SK-N-SH (cell line): ENCODE results near the gene CA6. TPM values are rescaled to one million over a fixed set of nuclear protein-coding genes. Genes with fewer than 3 reads are reported as not detected.

Experiments
- CTCF ChIA-PET: fragments of 300-600, 350-600 bp; formaldehyde crosslinking; extraction: SDS; loops from one replicate; lab custom pipeline; 2021; lab: Yijun Ruan, JAX
- POLR2A ChIA-PET: fragments of 350-600 bp; sonication (Branson Sonifier 250); formaldehyde crosslinking; extraction: SDS; loops from one replicate; lab custom pipeline; 2020; ENCODE audit warnings: antibody characterized with exemption, inconsistent platforms; lab: Yijun Ruan, JAX
- DNase-seq: peaks from one replicate; pipeline ENCODE4 v3.0.0; 2012
- H2AFZ ChIP-seq: fragments of 200-600 bp; sonication (generic); 2 replicates; pipeline ENCODE4 v1.8.1; 2016; ENCODE audit warnings: antibody characterized with exemption, mild to moderate bottlenecking, low read depth
- H3F3A ChIP-seq: fragments of 200-600 bp; sonication (generic); replicated peaks from 2 replicates; pipeline ENCODE3; 2016; ENCODE audit warnings: antibody characterized with exemption, mild to moderate bottlenecking; ENCODE audit not compliant: insufficient read depth
- H3K27ac ChIP-seq, 2 experiments: fragments of 200-500 bp in 1 of 2; fragments of 200-600 bp in 1 of 2; sonication (Bioruptor generic) in 1 of 2; sonication (generic), shearing (Covaris generic) in 1 of 2; 2 replicates each; pipeline versions ENCODE4 v1.5.1 to v1.6.1; 2014 to 2016; ENCODE audit warnings: low read depth in 2 of 2, inconsistent platforms in 1 of 2, low read length in 1 of 2, mild to moderate bottlenecking in 1 of 2, mixed read lengths in 1 of 2
- H3K27me3 ChIP-seq: fragments of 200-600 bp; sonication (generic), shearing (Covaris generic); 2 replicates; pipeline ENCODE4 v1.6.1; 2016; ENCODE audit warnings: mixed run types; ENCODE audit not compliant: insufficient read depth
- H3K36me3 ChIP-seq, 2 experiments: fragments of 200-500 bp in 1 of 2; fragments of 200-600 bp in 1 of 2; sonication (Bioruptor generic) in 1 of 2; sonication (generic) in 1 of 2; replicated peaks in 1 of 2; 2 replicates each; pipeline versions ENCODE3 to v1.5.1; 2014 to 2016; ENCODE audit warnings: low read length in 1 of 2, mild to moderate bottlenecking in 1 of 2; ENCODE audit not compliant: insufficient read depth in 2 of 2, control insufficient read depth in 1 of 2
- H3K4me1 ChIP-seq, 2 experiments: fragments of 200-500 bp in 1 of 2; fragments of 200-600 bp in 1 of 2; sonication (Bioruptor generic) in 1 of 2; sonication (generic), shearing (Covaris generic) in 1 of 2; 2 replicates each; pipeline versions ENCODE4 v1.5.1 to v1.6.1; 2014 to 2016; ENCODE audit warnings: low read depth in 1 of 2, low read length in 1 of 2, mixed run types in 1 of 2; ENCODE audit not compliant: insufficient read depth in 2 of 2, control insufficient read depth in 1 of 2
- H3K4me2 ChIP-seq: fragments of 200-600 bp; sonication (generic), shearing (Covaris generic); 2 replicates; pipeline ENCODE4 v1.6.1; 2017; ENCODE audit warnings: mixed run types
- H3K4me3 ChIP-seq, 2 experiments: fragments of 200-500 bp in 1 of 2; fragments of 200-600 bp in 1 of 2; sonication (Bioruptor generic) in 1 of 2; sonication (generic), shearing (Covaris generic) in 1 of 2; 2 replicates each; pipeline versions ENCODE4 v1.5.1 to v1.8.1; 2014 to 2016; ENCODE audit warnings: low read depth in 2 of 2, inconsistent platforms in 1 of 2, low read length in 1 of 2, mild to moderate bottlenecking in 1 of 2, mixed read lengths in 1 of 2, moderate library complexity in 1 of 2
- H3K79me2 ChIP-seq: fragments of 200-600 bp; sonication (generic); 2 replicates; pipeline ENCODE4 v1.8.1; 2017; ENCODE audit warnings: mild to moderate bottlenecking; ENCODE audit not compliant: insufficient read depth
- H3K9ac ChIP-seq: fragments of 200-600 bp; sonication (generic); 2 replicates; pipeline ENCODE4 v1.6.1; 2017; ENCODE audit warnings: mixed run types
- H3K9me2 ChIP-seq: fragments of 200-600 bp; sonication (generic); 2 replicates; pipeline ENCODE4 v1.6.1; 2017; ENCODE audit warnings: mixed run types
- H3K9me3 ChIP-seq: fragments of 200-600 bp; sonication (generic); 2 replicates; pipeline ENCODE4 v1.6.1; 2017; ENCODE audit warnings: mixed run types, mild to moderate bottlenecking, moderate library complexity
- H4K20me1 ChIP-seq: fragments of 200-600 bp; sonication (generic); 2 replicates; pipeline ENCODE4 v1.6.1; 2017; ENCODE audit warnings: mild to moderate bottlenecking, mixed run types; ENCODE audit not compliant: insufficient read depth
- ELF1 ChIP-seq: IDR thresholded peaks from 2 replicates; pipeline ENCODE4 v1.4.0; 2012
- EP300 ChIP-seq, 2 experiments: IDR thresholded peaks; 2 replicates each; pipeline versions ENCODE4 v1.4.0 to v1.6.1; 2012; ENCODE audit warnings: borderline replicate concordance in 1 of 2, low read depth in 1 of 2, low read length in 1 of 2
- EZH2phosphoT487 ChIP-seq: fragments of 200-600 bp; sonication (generic); IDR thresholded peaks from 2 replicates; pipeline ENCODE4 v1.6.1; 2017; ENCODE audit warnings: low read depth, mixed run types, mild to moderate bottlenecking, antibody characterized with exemption, moderate library complexity, borderline replicate concordance
- FOXJ3 ChIP-seq: sonication (generic); formaldehyde crosslinking; IDR thresholded peaks from 2 replicates; pipeline ENCODE4 v1.5.1; 2020; ENCODE audit warnings: mild to moderate bottlenecking, missing genetic modification reagents
- JUND ChIP-seq: IDR thresholded peaks from 2 replicates; pipeline ENCODE4 v1.4.0; 2012
- MXI1 ChIP-seq: IDR thresholded peaks from 2 replicates; pipeline ENCODE4 v1.6.1; 2012; ENCODE audit warnings: mild to moderate bottlenecking, low read depth, low read length, improper control_type of control experiment
- NRF1 ChIP-seq: IDR thresholded peaks from 2 replicates; pipeline ENCODE4 v1.6.1; 2012; ENCODE audit warnings: low read depth, mild to moderate bottlenecking, low read length
- POLR2AphosphoS5 ChIP-seq: IDR thresholded peaks from 2 replicates; pipeline ENCODE4 v1.6.1; 2012; ENCODE audit warnings: low read depth, low read length
- RFX5 ChIP-seq: IDR thresholded peaks from 2 replicates; pipeline ENCODE4 v1.6.1; 2012; ENCODE audit warnings: mild to moderate bottlenecking, improper control_type of control experiment, low read length
- RXRA ChIP-seq: IDR thresholded peaks from 2 replicates; pipeline ENCODE4 v1.4.0; 2012; ENCODE audit warnings: low read depth, mild to moderate bottlenecking, borderline replicate concordance
- SMC3 ChIP-seq: IDR thresholded peaks from 2 replicates; pipeline ENCODE4 v1.6.1; 2012; ENCODE audit warnings: low read depth, low read length, improper control_type of control experiment
- TAF1 ChIP-seq: IDR thresholded peaks from 2 replicates; pipeline ENCODE4 v1.6.1; 2012; ENCODE audit warnings: low read depth, mild to moderate bottlenecking, low read length, moderate library complexity, borderline replicate concordance
- TEAD4 ChIP-seq: IDR thresholded peaks from 2 replicates; pipeline ENCODE4 v1.4.0; 2012; ENCODE audit warnings: mild to moderate bottlenecking, borderline replicate concordance; ENCODE audit not compliant: insufficient read depth
- WGBS: methylation state at CpG from one replicate; pipeline ENCODE4 v1.1.6; 2017; ENCODE audit warnings: low lambda C conversion rate; 5-methylcytosine and 5-hydroxymethylcytosine counted together
- polyA plus RNA-seq, 3 experiments: library from polyadenylated mRNA; depleted of rRNA; stranded (reverse); fragments of >200 nt; gene quantifications; 2 replicates each; pipeline ENCODE4 v1.2.3, GENCODE V29; 2012
- TF ChIP-seq, protein P1 (sequence below): IDR thresholded peaks from 2 replicates; pipeline ENCODE4 v1.4.0; 2012; ENCODE audit warnings: low read depth, borderline replicate concordance
- TF ChIP-seq, protein P2 (sequence below): fragments of 150-350 bp; IDR thresholded peaks from 2 replicates; pipeline ENCODE4 v1.6.1; 2017; ENCODE audit warnings: antibody characterized with exemption, low read length, low read depth, borderline replicate concordance
- TF ChIP-seq, protein P3 (sequence below): IDR thresholded peaks from 2 replicates; pipeline ENCODE4 v1.4.0; 2012; ENCODE audit warnings: low read depth, borderline replicate concordance
- TF ChIP-seq, protein P4 (sequence below): fragments of 200-600 bp; sonication (generic); IDR thresholded peaks from 2 replicates; pipeline ENCODE4 v1.6.1; 2017; ENCODE audit warnings: antibody characterized with exemption, mild to moderate bottlenecking, moderate library complexity
- TF ChIP-seq, protein P5 (sequence below): IDR thresholded peaks from 2 replicates; pipeline ENCODE4 v1.6.1; 2012; ENCODE audit warnings: mild to moderate bottlenecking, low read depth, low read length, moderate library complexity

Gene CA6
- polyA plus RNA-seq, 1 of the 3 experiments (the other 2 are of a cell fraction): not detected

DNA sequence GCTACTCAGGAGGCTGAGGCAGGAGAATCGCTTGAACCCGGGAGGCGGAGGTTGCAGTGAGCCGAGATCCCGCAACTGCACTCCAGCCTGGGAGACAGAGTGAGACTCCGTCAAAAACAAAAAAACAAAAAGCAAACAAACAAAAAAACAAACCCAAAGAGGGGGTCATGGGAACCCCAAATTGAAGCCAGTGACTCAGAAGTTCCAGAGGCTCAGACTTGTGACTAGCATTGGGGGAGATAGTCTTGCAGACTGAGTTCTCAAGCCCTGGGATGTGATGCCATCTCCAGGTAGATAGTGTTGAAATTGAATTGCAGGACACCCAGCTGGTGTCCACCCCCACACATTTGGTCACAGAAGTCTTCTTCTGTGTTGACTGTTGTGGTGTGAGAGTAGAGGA, 42.3 kb upstream of the CA6 start:
- no peaks in the 10 kb centered on the region for H3K9me2 ChIP-seq
- no peaks in the 10 kb centered on the region for H3K36me3 ChIP-seq
- no peak overlapping the region; the same call in 1 of the 2 replicates for H3K9ac ChIP-seq
- CTCF ChIA-PET: interaction anchor here (1.0 kb wide), 1 partner anchor 41 kb away, joined by 3 read pairs; no protein-coding TSS in a partner anchor
- H3K4me1 ChIP-seq: peaks cover 10 to 17% of the 10 kb centered on the region in 2 experiments; a peak in 3 of 4 replicates
- no peaks in the 10 kb centered on the region for H3K9me3 ChIP-seq
- no peak overlapping the region for H2AFZ ChIP-seq
- H4K20me1 ChIP-seq: no peaks in the 10 kb centered on the region
- no peaks in the 10 kb centered on the region for H3K79me2 ChIP-seq
- no peak for DNase-seq
- peaks cover 43% of the 10 kb centered on the region for H3F3A ChIP-seq
- H3K4me3 ChIP-seq: no peak overlapping the region
- peak overlapping the region; percentile 41 to 80; a peak in 3 of 4 replicates for H3K27ac ChIP-seq
- 92% methylated on average over 6 of the region's 6 CpGs for WGBS
- H3K4me2 ChIP-seq: peak overlapping the region; percentile 48
- TF ChIP-seq, protein P1, sequence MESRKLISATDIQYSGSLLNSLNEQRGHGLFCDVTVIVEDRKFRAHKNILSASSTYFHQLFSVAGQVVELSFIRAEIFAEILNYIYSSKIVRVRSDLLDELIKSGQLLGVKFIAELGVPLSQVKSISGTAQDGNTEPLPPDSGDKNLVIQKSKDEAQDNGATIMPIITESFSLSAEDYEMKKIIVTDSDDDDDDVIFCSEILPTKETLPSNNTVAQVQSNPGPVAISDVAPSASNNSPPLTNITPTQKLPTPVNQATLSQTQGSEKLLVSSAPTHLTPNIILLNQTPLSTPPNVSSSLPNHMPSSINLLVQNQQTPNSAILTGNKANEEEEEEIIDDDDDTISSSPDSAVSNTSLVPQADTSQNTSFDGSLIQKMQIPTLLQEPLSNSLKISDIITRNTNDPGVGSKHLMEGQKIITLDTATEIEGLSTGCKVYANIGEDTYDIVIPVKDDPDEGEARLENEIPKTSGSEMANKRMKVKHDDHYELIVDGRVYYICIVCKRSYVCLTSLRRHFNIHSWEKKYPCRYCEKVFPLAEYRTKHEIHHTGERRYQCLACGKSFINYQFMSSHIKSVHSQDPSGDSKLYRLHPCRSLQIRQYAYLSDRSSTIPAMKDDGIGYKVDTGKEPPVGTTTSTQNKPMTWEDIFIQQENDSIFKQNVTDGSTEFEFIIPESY: no peak
- TF ChIP-seq, protein P2, sequence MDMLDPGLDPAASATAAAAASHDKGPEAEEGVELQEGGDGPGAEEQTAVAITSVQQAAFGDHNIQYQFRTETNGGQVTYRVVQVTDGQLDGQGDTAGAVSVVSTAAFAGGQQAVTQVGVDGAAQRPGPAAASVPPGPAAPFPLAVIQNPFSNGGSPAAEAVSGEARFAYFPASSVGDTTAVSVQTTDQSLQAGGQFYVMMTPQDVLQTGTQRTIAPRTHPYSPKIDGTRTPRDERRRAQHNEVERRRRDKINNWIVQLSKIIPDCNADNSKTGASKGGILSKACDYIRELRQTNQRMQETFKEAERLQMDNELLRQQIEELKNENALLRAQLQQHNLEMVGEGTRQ: no peak
- TF ChIP-seq, protein P3, sequence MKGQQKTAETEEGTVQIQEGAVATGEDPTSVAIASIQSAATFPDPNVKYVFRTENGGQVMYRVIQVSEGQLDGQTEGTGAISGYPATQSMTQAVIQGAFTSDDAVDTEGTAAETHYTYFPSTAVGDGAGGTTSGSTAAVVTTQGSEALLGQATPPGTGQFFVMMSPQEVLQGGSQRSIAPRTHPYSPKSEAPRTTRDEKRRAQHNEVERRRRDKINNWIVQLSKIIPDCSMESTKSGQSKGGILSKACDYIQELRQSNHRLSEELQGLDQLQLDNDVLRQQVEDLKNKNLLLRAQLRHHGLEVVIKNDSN: no peak
- no peak for TF ChIP-seq MXI1
- TF ChIP-seq EP300 (IDR thresholded peaks at IDR 0.05; ENCODE audit: borderline replicate concordance in 1 of 2, low read depth in 1 of 2, low read length in 1 of 2): no peak
- no peak for TF ChIP-seq RXRA
- TF ChIP-seq RFX5: no peak
- TF ChIP-seq, protein P4, sequence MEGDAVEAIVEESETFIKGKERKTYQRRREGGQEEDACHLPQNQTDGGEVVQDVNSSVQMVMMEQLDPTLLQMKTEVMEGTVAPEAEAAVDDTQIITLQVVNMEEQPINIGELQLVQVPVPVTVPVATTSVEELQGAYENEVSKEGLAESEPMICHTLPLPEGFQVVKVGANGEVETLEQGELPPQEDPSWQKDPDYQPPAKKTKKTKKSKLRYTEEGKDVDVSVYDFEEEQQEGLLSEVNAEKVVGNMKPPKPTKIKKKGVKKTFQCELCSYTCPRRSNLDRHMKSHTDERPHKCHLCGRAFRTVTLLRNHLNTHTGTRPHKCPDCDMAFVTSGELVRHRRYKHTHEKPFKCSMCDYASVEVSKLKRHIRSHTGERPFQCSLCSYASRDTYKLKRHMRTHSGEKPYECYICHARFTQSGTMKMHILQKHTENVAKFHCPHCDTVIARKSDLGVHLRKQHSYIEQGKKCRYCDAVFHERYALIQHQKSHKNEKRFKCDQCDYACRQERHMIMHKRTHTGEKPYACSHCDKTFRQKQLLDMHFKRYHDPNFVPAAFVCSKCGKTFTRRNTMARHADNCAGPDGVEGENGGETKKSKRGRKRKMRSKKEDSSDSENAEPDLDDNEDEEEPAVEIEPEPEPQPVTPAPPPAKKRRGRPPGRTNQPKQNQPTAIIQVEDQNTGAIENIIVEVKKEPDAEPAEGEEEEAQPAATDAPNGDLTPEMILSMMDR: no peak
- TF ChIP-seq JUND: no peak
- TF ChIP-seq, protein P5, sequence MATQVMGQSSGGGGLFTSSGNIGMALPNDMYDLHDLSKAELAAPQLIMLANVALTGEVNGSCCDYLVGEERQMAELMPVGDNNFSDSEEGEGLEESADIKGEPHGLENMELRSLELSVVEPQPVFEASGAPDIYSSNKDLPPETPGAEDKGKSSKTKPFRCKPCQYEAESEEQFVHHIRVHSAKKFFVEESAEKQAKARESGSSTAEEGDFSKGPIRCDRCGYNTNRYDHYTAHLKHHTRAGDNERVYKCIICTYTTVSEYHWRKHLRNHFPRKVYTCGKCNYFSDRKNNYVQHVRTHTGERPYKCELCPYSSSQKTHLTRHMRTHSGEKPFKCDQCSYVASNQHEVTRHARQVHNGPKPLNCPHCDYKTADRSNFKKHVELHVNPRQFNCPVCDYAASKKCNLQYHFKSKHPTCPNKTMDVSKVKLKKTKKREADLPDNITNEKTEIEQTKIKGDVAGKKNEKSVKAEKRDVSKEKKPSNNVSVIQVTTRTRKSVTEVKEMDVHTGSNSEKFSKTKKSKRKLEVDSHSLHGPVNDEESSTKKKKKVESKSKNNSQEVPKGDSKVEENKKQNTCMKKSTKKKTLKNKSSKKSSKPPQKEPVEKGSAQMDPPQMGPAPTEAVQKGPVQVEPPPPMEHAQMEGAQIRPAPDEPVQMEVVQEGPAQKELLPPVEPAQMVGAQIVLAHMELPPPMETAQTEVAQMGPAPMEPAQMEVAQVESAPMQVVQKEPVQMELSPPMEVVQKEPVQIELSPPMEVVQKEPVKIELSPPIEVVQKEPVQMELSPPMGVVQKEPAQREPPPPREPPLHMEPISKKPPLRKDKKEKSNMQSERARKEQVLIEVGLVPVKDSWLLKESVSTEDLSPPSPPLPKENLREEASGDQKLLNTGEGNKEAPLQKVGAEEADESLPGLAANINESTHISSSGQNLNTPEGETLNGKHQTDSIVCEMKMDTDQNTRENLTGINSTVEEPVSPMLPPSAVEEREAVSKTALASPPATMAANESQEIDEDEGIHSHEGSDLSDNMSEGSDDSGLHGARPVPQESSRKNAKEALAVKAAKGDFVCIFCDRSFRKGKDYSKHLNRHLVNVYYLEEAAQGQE: no peak
- no peak for TF ChIP-seq TAF1
- TF ChIP-seq TEAD4: no peak
- TF ChIP-seq FOXJ3: no peak
- TF ChIP-seq NRF1: no peak
- no peak for TF ChIP-seq POLR2AphosphoS5
- TF ChIP-seq ELF1: no peak
- no peak for TF ChIP-seq SMC3
- no peak for TF ChIP-seq EZH2phosphoT487
- no peaks in the 10 kb centered on the region for H3K27me3 ChIP-seq
- POLR2A ChIA-PET: no interaction called here
